ENCODE data around the gene ADGRF5.

The ADGRF5 gene

DNA sequence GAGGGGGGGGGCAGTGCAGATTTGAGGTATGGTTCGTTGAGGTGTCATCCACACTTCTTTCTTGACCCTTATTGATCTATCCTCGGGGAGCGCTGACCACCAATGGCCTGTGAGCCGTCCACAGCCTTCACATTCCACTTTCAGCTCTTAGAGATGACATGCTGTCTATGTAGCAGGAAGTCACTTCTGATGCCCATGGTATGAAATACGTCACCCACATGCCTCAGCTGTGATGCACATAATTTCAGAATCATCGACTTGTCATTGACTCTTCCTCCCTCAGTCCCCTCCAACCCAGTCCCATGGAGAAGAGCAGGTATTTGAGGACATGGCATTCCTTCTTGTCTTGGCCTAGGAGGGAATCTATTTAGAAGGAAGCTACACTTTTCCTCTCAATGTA, 4.7 kb upstream of the ADGRF5 start:
- H3K4me3 ChIP-seq (ENCODE audit: control insufficient read depth, low read depth, low read length): no peak overlapping the region
- TF ChIP-seq CTCF (IDR thresholded peaks at IDR 0.05; ENCODE audit: control insufficient read depth, insufficient read depth, low read depth, low read length, missing control alignments): no peak
- no peak for DNase-seq (ENCODE audit: low read depth)

DNA sequence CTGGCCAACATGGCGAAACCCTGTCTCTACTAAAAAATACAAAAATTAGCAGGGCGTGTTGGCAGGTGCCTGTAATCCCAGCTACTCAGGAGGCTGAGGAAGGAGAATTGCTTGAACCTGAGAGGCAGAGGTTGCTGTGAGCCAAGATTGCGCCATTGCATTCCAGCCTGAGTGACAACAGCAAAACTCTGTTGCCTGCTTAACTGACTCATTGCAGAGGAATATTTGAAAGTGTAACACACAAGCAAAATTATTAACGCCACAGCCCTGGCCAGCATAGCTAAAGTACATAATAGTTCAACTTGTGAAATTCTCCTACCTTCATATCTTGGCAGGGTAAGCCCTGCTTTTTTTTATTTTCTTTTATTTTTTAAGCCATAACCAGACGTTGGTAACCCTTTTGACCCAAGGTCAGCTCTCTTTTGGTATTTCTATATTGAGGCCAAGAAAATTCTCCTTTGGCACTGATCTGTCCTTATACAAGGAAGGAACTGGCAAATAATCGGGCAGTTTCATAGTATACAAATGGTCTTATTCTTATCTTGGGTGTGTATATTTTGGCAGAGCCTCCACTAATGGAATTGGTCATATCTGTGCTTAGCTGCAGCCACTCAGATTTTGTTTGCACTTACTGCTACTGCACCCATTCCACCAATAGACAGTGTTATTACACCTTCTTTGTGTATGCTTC, 4.0 kb upstream of the ADGRF5 start:
- peak; percentile 49 for DNase-seq (ENCODE audit: low read depth)
- TF ChIP-seq CTCF (IDR thresholded peaks at IDR 0.05; ENCODE audit: control insufficient read depth, insufficient read depth, low read depth, low read length, missing control alignments): no peak
- no peak overlapping the region for H3K4me3 ChIP-seq (ENCODE audit: control insufficient read depth, low read depth, low read length)

DNA sequence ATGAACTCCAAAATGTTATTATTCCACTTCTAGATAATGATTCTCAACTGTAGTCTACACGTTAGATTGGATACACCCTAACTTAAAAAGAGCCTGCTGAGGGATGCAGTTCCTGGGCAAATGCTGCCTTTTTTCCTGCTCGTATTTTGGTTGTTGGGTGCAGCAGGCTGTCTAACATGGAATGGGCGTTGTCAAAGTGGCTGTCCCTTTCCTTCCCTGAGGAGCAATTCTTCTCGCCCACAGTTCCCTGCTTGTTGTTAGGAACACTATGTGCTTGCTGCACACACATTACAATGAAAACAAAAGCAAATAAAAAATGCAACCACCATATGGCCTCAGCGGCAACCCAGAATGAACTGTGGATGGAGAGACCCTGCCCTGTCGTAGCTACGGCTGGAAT, 1.7 kb upstream of the ADGRF5 start:
- H3K4me3 ChIP-seq (ENCODE audit: control insufficient read depth, low read depth, low read length): no peak overlapping the region
- no peak for DNase-seq (ENCODE audit: low read depth)
- TF ChIP-seq CTCF (IDR thresholded peaks at IDR 0.05; ENCODE audit: control insufficient read depth, insufficient read depth, low read depth, low read length, missing control alignments): no peak

- H3K4me3 ChIP-seq (ENCODE audit: control insufficient read depth, low read depth, low read length): no peak overlapping the region
- no peak for DNase-seq (ENCODE audit: low read depth)
- TF ChIP-seq CTCF (IDR thresholded peaks at IDR 0.05; ENCODE audit: control insufficient read depth, insufficient read depth, low read depth, low read length, missing control alignments): no peak
These were observed 679 bp downstream of the ADGRF5 start for GRCh38 chr6:46921059-46921458.

GRCh38 chr6:46918806-46919205, 2.9 kb downstream of the ADGRF5 start:
- TF ChIP-seq CTCF (IDR thresholded peaks at IDR 0.05; ENCODE audit: control insufficient read depth, insufficient read depth, low read depth, low read length, missing control alignments): no peak
- no peak overlapping the region for H3K4me3 ChIP-seq (ENCODE audit: control insufficient read depth, low read depth, low read length)
- no peak for DNase-seq (ENCODE audit: low read depth)

DNA sequence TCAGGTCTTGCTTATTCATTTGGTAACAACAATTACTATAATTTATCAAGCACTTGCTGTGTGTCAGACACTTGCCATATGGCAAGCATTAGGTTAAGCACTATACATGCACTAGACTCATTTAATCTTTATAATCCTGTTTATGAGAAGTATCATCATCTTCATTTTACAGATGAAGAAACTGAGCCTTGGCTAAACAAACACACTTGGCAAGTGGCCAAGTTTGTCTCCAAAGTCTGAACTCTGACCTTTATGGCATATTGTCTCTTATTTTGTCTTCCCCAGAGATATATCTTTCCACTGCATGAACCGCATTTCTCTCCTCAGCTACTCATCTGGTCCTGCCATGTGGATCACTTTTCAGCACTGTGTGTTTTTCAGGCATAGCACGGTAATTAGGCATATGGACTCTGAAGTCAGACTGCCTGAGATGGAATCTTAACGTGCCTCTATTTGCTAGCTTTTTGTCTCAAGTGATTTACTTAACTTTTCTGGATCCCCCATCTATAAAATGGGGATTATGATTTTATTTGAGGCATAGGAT, 4.7 kb downstream of the ADGRF5 start:
- TF ChIP-seq CTCF (IDR thresholded peaks at IDR 0.05; ENCODE audit: control insufficient read depth, insufficient read depth, low read depth, low read length, missing control alignments): no peak
- DNase-seq (ENCODE audit: low read depth): no peak
- no peak overlapping the region for H3K4me3 ChIP-seq (ENCODE audit: control insufficient read depth, low read depth, low read length)

Data from AG09309 (cell line).